ENCODE results near the gene CCNY.

- TF ChIP-seq POLR2A (IDR thresholded peaks at IDR 0.05; ENCODE audit: low read depth, low read length) (no peak), TAF1 (IDR thresholded peaks at IDR 0.05; ENCODE audit: low read depth, low read length) (no peak)
Observed at GRCh38 chr10:35386594-35387174, 50.4 kb downstream of the CCNY start.

Measured in GM12891 (cell line).